Suppressor macrophage treated with lipopolysaccharide for 1 hour (primary cell): ENCODE results near the gene HSDL2.
"Not testable (repeated sequence)": the region's sequence is repeated elsewhere in the genome, so short reads cannot be mapped to it uniquely, and the experiment has no call there.

Source experiments
- DNase-seq, 3 donors: peaks; one replicate each; pipeline ENCODE4 v3.0.0-alpha.2; 2020 to 2022

Gene HSDL2

GRCh38 chr9:112367465-112367864, 12.4 kb upstream of the HSDL2 start:
- no peak for DNase-seq

DNA sequence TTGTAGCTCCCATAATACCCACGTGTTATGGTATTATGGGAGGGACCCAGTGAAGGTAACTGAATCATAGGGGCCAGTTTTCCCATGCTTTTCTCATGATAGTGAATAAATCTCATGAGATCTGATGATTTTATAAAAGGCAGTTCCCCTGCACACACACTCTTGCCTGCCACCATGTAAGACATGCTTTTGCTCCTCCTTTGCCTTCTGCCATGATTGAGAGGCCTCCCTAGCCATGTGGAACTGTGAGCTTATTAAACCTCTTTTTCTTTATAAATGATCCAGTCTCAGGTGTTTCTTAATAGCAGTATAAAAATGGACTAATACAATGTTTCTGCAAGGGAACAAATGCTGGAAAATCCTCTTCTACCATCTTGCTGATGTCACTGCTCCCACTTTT, 10.1 kb upstream of the HSDL2 start:
- DNase-seq, result no peak

DNA sequence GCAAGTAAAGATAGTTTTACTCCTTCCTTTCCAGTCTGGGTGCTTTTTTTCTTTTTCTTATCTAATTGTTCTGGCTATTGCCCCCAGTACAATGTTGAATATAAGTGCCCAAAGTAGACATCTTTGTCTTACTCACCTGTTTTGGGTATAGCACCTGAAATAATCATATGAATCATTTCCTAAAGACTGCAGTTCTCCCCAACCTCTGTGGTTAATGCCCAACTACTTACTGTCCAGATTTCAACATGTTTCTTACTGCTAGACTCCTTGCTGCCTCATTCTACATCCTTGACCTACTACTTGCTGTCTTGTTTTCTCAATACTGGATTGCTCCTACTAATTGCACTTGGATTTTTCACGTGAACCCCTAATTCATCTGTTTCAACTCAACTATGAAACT, 8.8 kb upstream of the HSDL2 start:
- no peak for DNase-seq

GRCh38 chr9:112373666-112374065, 6.2 kb upstream of the HSDL2 start:
- not testable (repeated sequence) for DNase-seq

DNA sequence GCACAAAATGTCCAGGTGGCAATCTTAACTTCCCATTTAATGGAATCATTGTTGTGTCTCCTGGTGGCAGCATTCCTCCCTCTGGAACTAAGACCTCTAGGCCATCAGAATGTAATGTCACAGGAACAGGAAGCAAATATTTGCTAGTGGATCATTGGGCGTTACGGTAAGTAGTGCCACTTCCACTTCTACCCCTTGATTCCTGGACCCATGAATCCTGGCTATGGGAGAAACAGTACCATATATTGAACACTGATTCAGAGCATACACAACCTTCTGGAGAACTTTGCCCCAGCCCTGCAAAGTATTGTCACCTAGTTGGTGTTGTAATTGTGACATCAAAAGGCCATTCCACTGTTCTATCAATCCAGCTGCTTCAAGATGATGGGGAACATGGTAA, 5.7 kb upstream of the HSDL2 start:
- not testable (repeated sequence) for DNase-seq

GRCh38 chr9:112375361-112375760, 4.5 kb upstream of the HSDL2 start:
- no peak for DNase-seq

DNA sequence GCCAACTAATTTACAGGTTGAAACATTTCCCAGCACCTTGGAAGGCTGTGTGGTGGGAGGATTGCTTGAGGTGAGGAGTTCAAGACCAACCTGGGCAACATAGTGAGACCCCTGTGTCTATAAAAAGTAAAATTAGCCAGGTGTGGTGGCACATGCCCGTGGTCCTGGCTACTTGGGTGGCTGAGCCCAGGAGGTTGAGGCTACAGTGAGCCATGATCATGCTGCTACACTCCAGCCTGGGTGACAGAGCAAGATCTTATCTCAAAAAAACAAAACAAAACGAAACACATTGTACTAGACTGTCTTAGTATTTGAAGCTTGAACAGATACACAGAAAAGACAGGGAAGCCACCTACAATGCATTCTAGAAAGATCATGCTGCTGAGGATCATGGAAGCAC, 2.8 kb upstream of the HSDL2 start:
- no peak for DNase-seq

GRCh38 chr9:112377684-112378327, 2.1 kb upstream of the HSDL2 start:
- DNase-seq, result no peak

GRCh38 chr9:112378328-112379176, 1.4 kb upstream of the HSDL2 start:
- peak in 2 of 3 donors; percentile 10 to 57 for DNase-seq

- peak; percentile 99 to 100 (median 99) for DNase-seq
Observed at GRCh38 chr9:112379177-112380101, 469 bp upstream of the HSDL2 start.

DNA sequence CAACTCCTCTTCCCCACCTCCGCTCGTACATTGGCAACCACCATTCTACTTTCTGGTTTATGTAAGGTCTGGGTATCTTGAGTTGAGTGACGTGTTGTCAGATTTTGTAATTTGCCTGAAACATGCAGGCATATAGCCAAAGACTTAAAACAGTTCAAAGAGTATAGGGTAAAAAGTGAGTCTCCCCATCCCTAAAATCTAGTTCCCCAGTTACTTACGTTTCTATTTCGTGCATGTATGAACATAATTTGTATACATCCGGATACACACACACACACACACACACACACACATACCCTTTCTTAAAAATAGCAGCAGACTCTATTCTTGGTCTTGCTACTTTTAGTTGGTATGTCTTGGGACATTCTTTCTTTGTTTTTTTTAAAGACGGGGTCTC, 915 bp downstream of the HSDL2 start:
- DNase-seq, result peak; percentile 24 to 42 (median 41)

DNA sequence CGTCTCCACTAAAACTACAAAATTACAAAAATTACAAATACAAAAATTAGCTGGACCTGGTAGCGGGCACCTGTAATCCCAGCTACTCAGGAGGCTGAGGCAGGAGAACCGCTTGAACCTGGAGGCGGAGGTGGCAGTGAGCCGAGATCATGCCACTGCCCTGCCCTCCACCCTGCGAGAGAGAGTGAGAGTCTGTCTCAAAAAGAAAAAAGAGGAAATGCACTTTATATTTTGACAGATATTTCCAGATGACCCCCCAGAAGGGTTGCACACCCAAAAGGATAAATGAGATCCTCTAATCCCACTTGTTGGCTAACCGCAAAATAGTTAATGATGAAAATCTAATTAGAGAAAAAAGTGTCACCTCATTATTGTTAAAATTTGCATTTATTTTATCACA, 2.2 kb downstream of the HSDL2 start:
- DNase-seq, result no peak

GRCh38 chr9:112382501-112383364, 2.8 kb downstream of the HSDL2 start:
- DNase-seq, result no peak

GRCh38 chr9:112384219-112384618, 4.3 kb downstream of the HSDL2 start:
- DNase-seq, result no peak

DNA sequence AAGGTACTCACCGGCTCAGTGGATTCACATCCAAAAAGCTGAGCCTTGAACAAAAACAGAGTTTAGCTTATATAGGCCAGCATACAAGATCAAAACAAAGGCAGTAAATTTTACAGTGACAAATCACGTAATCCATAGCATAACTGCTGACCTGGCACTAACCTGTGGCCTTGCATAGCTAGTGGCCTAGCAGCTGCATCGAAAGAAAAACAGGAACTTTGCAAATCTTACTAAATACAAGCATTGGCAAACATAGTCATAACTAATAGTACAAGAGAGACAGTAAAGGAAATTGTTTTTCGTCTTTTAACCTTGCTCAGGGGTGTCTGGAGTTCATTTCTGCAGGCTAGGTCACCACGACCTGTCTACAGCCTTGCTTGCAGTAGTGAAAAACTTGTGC, 4.8 kb downstream of the HSDL2 start:
- peak; percentile 60 to 67 (median 67) for DNase-seq

DNA sequence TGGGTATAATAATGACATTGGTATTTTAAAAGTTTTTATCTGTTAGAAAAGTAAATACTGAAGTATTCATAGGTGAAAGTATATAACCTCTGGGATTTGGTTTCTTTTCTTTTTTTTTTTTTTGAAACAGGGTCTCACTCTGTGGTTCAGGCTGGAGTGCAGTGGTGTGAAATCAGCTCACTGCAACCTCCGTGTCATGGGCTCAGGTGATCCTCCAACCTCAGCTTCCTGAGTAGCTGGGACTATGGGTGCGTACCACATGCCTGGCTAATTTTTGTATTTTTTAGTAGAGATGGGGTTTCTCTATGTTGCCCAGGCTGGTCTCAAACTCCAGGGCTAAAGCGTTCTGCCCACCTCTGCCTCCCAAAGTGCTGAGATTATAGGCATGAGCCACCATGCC, 7.2 kb downstream of the HSDL2 start:
- no peak for DNase-seq

- DNase-seq, result not testable (repeated sequence)
Observed at GRCh38 chr9:112389897-112390296, 10.0 kb downstream of the HSDL2 start.

DNA sequence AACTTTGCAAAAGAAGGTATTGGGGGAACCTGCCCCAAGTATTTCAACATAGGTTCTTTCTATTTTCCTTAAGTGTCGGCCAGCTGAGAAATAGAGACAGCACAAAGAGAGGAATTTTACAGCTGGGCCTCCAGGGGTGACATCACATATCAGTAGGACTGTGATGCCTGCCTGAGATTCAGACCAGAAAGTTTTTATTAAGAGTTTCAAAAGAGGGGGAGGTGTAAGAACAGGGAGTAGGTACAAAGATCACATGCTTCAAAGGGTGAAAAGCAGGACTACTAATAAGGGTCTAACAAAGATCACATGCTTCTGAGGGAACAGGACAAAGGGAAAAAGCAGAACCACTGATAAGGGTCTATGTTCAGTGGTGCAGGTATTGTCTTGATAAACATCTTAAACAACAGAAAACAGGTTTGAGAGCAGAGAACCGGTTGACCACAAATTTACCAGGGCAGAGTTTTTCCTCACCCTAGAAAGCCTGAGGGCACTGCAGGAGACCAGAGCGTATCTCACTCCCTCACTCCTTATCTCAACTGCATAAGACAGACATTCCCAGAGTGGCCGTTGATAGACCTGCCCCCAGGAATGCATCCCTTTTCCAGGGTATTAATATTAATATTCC, 12.1 kb downstream of the HSDL2 start:
- not testable (repeated sequence) for DNase-seq

GRCh38 chr9:112393146-112393545, 13.2 kb downstream of the HSDL2 start:
- DNase-seq, result not testable (repeated sequence)

GRCh38 chr9:112396416-112396815, 16.5 kb downstream of the HSDL2 start:
- no peak for DNase-seq

GRCh38 chr9:112396872-112397271, 17.0 kb downstream of the HSDL2 start:
- DNase-seq, result no peak
